T-helper 1 cell (primary cell): ENCODE measurements around the gene GAPT.
A peak's percentile ranks its signal among the peaks of the same experiment; 100 is the strongest.
"Not testable (repeated sequence)": the region's sequence is repeated elsewhere in the genome, so short reads cannot be mapped to it uniquely, and the experiment has no call there.

ENCODE experiments used
- DNase-seq, 5 donors: peaks; one replicate each; pipeline ENCODE4 v3.0.0-alpha.2; 2012 to 2020

The GAPT gene

DNA sequence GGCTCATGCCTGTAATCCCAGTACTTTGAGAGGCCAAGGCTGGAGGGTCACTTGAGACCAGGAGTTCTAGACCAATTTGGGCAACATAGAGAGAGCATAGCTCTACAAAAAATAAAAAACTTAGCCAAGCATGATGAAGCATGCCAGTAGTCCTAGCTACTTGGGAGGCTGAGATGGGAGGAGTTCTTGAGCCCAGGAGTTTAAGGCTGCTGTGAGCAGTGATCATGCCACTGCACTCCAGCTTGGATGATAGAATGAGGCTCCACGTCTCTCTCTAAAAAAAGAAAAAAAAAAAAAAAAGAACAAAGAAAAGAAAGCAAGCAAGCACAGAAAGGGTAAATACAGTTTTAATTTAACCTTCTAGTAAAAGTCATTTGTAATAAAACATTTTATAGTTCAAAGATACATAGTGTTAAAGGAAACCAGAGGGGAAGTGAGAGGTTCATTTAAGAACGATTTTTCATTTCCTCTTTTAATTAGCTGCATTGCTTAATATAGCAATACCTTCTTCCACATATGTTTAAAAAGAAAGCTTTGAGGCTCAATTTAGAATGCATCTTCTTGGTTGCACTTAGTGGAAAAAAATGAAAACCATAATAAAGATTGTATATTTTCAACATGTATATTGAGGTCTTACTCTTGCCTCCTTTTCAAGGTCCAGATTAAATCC, 14.9 kb downstream of the GAPT start:
- no peak for DNase-seq

- no peak for DNase-seq
Observed at GRCh38 chr5:58507715-58508114, 16.5 kb downstream of the GAPT start.

DNA sequence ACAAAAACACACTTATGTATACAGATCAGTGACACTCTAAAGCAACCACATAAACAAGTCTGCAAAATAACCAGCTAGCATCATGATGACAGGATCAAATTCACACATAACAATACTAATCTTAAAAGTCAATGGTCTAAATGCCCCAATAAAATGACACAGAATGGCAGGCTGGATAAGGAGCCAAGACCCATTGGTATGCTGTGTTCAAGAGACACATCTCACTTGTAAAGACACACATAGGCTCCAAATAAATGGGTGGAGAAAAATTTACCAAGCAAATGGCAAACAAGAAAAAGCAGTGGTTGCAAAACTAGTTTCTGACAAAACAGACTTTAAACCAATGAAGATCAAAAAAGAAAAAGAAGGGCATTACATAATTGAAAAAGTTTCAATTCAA, 26.0 kb downstream of the GAPT start:
- DNase-seq, result no peak

GRCh38 chr5:58523956-58524355, 32.7 kb downstream of the GAPT start:
- no peak for DNase-seq

- DNase-seq, result no peak
Observed at GRCh38 chr5:58524571-58524970, 33.3 kb downstream of the GAPT start.

DNA sequence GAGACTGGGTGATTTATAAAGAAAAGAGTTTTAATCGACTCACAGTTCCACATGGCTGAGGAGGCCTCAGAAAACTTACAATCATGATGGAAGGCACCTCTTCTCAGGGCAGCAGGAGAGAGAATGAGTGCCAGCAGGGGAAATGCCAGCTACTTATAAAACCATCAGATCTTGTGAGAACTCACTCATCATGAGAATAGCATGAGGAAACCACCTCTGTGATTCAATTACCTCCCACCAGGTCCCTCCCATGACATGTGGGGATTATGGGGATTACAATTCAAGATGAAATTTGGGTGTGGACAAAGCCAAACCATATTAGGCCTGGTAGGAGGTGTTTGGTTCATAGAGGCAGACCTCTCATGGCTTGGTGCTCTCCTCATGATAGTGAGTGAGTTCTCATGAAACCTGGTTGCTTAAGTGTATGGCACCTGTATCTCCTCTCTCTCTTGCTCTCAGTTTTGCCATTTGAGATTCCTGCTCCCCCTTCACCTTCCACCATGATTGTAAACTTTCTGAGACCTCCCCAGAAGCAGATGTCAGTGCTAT, 39.8 kb downstream of the GAPT start:
- no peak for DNase-seq

- not testable (repeated sequence) for DNase-seq
Observed at GRCh38 chr5:58541935-58542334, 50.7 kb downstream of the GAPT start.

DNA sequence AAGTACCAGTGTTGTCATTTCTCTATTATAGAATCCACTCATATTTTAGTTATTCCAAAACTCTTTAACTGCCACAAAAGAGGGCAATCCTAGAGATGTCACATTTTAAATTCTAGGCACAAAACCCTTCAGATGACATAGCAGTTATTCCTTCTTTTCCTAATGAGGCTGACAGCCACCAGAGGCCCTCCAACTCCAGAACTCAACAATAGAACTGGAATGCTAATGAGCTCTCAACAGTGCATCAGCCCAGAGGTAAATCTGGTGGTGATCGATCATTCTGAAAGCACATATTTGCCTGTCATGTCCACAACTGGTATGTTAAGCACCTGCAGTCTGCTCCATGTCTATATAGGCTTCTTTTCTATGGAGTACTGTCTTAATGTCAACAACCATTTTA, 51.5 kb downstream of the GAPT start:
- no peak for DNase-seq

DNA sequence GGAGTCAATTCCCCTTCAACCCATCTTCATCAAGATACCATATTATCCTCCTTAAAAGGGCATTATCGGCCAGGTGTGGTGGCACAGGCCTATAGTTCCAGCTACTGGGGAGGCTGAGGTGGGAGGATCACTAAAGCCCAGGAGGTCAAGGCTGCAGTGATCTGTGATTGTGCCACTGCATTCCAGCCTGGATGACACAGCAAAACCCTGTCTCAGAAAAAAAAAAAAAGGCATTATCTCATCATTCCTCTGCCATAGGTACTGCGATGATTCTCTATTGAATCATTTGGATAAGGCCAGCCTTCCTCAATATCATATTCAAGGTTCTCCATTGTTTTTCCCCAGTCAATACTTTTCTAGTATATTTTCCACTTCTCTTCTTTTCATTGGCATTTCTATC, 52.5 kb downstream of the GAPT start:
- DNase-seq, result no peak

GRCh38 chr5:58544195-58544594, 53.0 kb downstream of the GAPT start:
- DNase-seq, result no peak

- DNase-seq, result no peak
Observed at GRCh38 chr5:58544926-58545325, 53.7 kb downstream of the GAPT start.

GRCh38 chr5:58545912-58546311, 54.7 kb downstream of the GAPT start:
- DNase-seq, result peak in 1 of 5 donors; percentile 1
